K562 (cell line): Measurements from ENCODE around the gene CHST12. TPM values are rescaled to one million over a fixed set of nuclear protein-coding genes. Genes with fewer than 3 reads are reported as not detected.

ENCODE experiments used
- ARHGAP35 ChIP-seq: fragments of 450-650 bp; IDR thresholded peaks from 2 replicates; pipeline ENCODE4 v1.6.1; 2018; ENCODE audit not compliant: partially characterized antibody
- BRF2 ChIP-seq: IDR thresholded peaks from 3 replicates; pipeline ENCODE4 v1.6.1; 2011; ENCODE audit warnings: borderline replicate concordance, mild to moderate bottlenecking; ENCODE audit not compliant: insufficient read length, insufficient read depth
- CEBPZ ChIP-seq: fragments of 150-350 bp; IDR thresholded peaks from 2 replicates; pipeline ENCODE4 v1.6.1; 2014; ENCODE audit warnings: low read depth, mild to moderate bottlenecking, low read length, borderline replicate concordance
- CREB3L1 ChIP-seq: fragments of 450-650 bp; IDR thresholded peaks from 2 replicates; pipeline ENCODE4 v1.6.1; 2014; ENCODE audit warnings: low read depth, mild to moderate bottlenecking, moderate library complexity, borderline replicate concordance
- DLX4 ChIP-seq: fragments of 250-450 bp; sonication (Bioruptor Pico); IDR thresholded peaks from 2 replicates; pipeline ENCODE4 v1.6.1; 2021; ENCODE audit warnings: mild to moderate bottlenecking
- FOSL1 ChIP-seq: fragments of 200-800 bp; sonication (Bioruptor generic); conservative IDR thresholded peaks from 2 replicates; pipeline ENCODE4 v1.6.1; 2016; ENCODE audit warnings: missing genetic modification characterization, missing compliant biosample characterization
- HDAC2 ChIP-seq: fragments of 450-650 bp; IDR thresholded peaks from 2 replicates; pipeline ENCODE4 v1.6.1; 2016; ENCODE audit warnings: mild to moderate bottlenecking
- HOMEZ ChIP-seq: fragments of 250-450 bp; sonication (Bioruptor Pico); IDR thresholded peaks from 2 replicates; pipeline ENCODE4 v1.4.0; 2020; ENCODE audit warnings: mild to moderate bottlenecking, moderate library complexity
- NFXL1 ChIP-seq: fragments of 450-650 bp; formaldehyde crosslinking; IDR thresholded peaks from 2 replicates; pipeline ENCODE4 v1.4.0; 2021; ENCODE audit warnings: mild to moderate bottlenecking
- POLR2B ChIP-seq: fragments of 450-650 bp; IDR thresholded peaks from 2 replicates; pipeline ENCODE4 v1.6.1; 2018; ENCODE audit warnings: low read depth; ENCODE audit not compliant: partially characterized antibody
- RBM25 ChIP-seq: fragments of 200-400 bp; formaldehyde crosslinking; IDR thresholded peaks from 2 replicates; pipeline ENCODE4 v1.6.1; 2018; ENCODE audit warnings: low read length, low read depth, moderate library complexity; ENCODE audit not compliant: severe bottlenecking
- SIN3B ChIP-seq: fragments of 450-650 bp; IDR thresholded peaks from 2 replicates; pipeline ENCODE4 v1.6.1; 2017; ENCODE audit warnings: low read depth, mild to moderate bottlenecking, moderate library complexity
- SLC30A9 ChIP-seq: fragments of 250-450 bp; sonication (Bioruptor Pico); IDR thresholded peaks from 2 replicates; pipeline ENCODE4 v1.8.0; 2022; ENCODE audit warnings: mild to moderate bottlenecking, moderate library complexity
- TAL1 ChIP-seq: fragments of 450-650 bp; IDR thresholded peaks from 2 replicates; pipeline ENCODE4 v1.6.1; 2016; ENCODE audit warnings: mild to moderate bottlenecking
- YBX1 ChIP-seq: fragments of 450-650 bp; IDR thresholded peaks from 2 replicates; pipeline ENCODE4 v1.7.1; 2016; ENCODE audit warnings: mild to moderate bottlenecking
- YY1 ChIP-seq, 3 experiments: IDR thresholded peaks; 2 replicates each; pipeline ENCODE4 v1.6.1; 2011; ENCODE audit warnings: low read length in 2 of 3, mild to moderate bottlenecking in 2 of 3, moderate library complexity in 2 of 3, borderline replicate concordance in 1 of 3, control low read depth in 1 of 3, low read depth in 1 of 3; ENCODE audit not compliant: insufficient read depth in 3 of 3, insufficient replicate concordance in 2 of 3, control insufficient read depth in 1 of 3, insufficient read length in 1 of 3; ENCODE audit errors: extremely low read depth in 1 of 3
- ZNF217 ChIP-seq: sonication (generic); formaldehyde crosslinking; IDR thresholded peaks from 2 replicates; pipeline ENCODE4 v1.8.0; 2022; ENCODE audit warnings: mild to moderate bottlenecking, missing genetic modification reagents
- ZSCAN29 ChIP-seq: fragments of 450-650 bp; IDR thresholded peaks from 2 replicates; pipeline ENCODE4 v1.6.1; 2017
- ZZZ3 ChIP-seq: fragments of 450-650 bp; IDR thresholded peaks from 2 replicates; pipeline ENCODE4 v1.6.1; 2016; ENCODE audit warnings: antibody characterized with exemption, mild to moderate bottlenecking, moderate library complexity
- polyA plus RNA-seq, 8 experiments: library from polyadenylated mRNA; depleted of rRNA in 4 of 8; stranded (reverse) in 5 of 8; unstranded in 3 of 8; fragments of >200 nt; fragmentation: Nextera tagmentation in 2 of 8; fragmentation: Illumina TruSeq in 1 of 8; extraction: Ambion mirVana in 2 of 8; extraction: Trizol in 1 of 8; gene quantifications; 2 replicates each; pipeline versions ENCODE4 v1.2.1 to v1.2.3, GENCODE V29; 2011 to 2014; ENCODE audit warnings: inconsistent platforms in 1 of 8, missing spikeins in 1 of 8
- total RNA-seq, 7 experiments: library from RNA; depleted of rRNA in 6 of 7; stranded (reverse); fragments of >200 nt in 6 of 7; fragmentation: Illumina TruSeq in 2 of 7; extraction: Trizol in 2 of 7; gene quantifications; 2 replicates each; pipeline versions ENCODE4 v1.2.1 to v1.2.3, GENCODE V29; 2011 to 2021; ENCODE audit warnings: low replicate concordance in 1 of 7

Gene CHST12
- total and polyA plus RNA-seq, 9 of the 15 experiments (the other 6 are each of a cell fraction or from before 2014, with no cell fraction given) = 0.18 to 19.8 (median 3.6) TPM

GRCh38 chr7:2451171-2452073, 48.0 kb downstream of the CHST12 start (continued):
- TF ChIP-seq CEBPZ (no peak), TAL1 (no peak), HOMEZ (CRISPR knock-in tag) (no peak), YY1 (IDR thresholded peaks at IDR 0.05; ENCODE audit: borderline replicate concordance in 1 of 3, control insufficient read depth in 1 of 3, extremely low read depth in 1 of 3, insufficient read depth in 3 of 3, insufficient read length in 1 of 3, insufficient replicate concordance in 2 of 3, low read depth in 1 of 3, low read length in 2 of 3) (peak in 1 of 3 experiments; percentile 28), ZZZ3 (no peak), BRF2 (no peak), POLR2B (no peak), SLC30A9 (CRISPR knock-in tag) (no peak), ZSCAN29 (no peak), HDAC2 (no peak), DLX4 (CRISPR knock-in tag) (no peak), ZNF217 (CRISPR knock-in tag) (no peak), FOSL1 (no peak), RBM25 (no peak), CREB3L1 (peak; percentile 28; the same call in 1 of the 2 replicates), SIN3B (no peak), ARHGAP35 (no peak), YBX1 (no peak), NFXL1 (CRISPR knock-in tag) (no peak)
